Suprapubic skin (tissue), 3 donors: ENCODE measurements around the gene KCNJ6.

Experiments used
- CTCF ChIP-seq, 2 donors: fragments of 200-600 bp in 1 of 2; fragments of 450-650 bp in 1 of 2; sonication (generic) in 1 of 2; IDR thresholded peaks; one replicate each; pipeline ENCODE4 v1.5.1; 2016 to 2019; ENCODE audit warnings: antibody characterized with exemption in 2 of 2, mild to moderate bottlenecking in 1 of 2, moderate library complexity in 1 of 2
- EP300 ChIP-seq: sonication (generic); formaldehyde crosslinking; IDR thresholded peaks from one replicate; pipeline ENCODE4 v1.6.1; 2017; ENCODE audit warnings: antibody characterized with exemption
- POLR2A ChIP-seq, 2 donors: fragments of 450-650 bp; IDR thresholded peaks; one replicate each; pipeline ENCODE4 v1.6.1; 2017; ENCODE audit warnings: antibody characterized with exemption in 2 of 2, mild to moderate bottlenecking in 2 of 2, moderate library complexity in 2 of 2

- TF ChIP-seq CTCF (IDR thresholded peaks at IDR 0.05): no peak
- no peak for TF ChIP-seq EP300
- no peak for TF ChIP-seq POLR2A (IDR thresholded peaks at IDR 0.05)
These were observed 329.1 kb downstream of the KCNJ6 start for GRCh38 chr21:37587203-37587602.
